Measurements from ENCODE around the gene KEAP1.
"Not testable (repeated sequence)": the region's sequence is repeated elsewhere in the genome, so short reads cannot be mapped to it uniquely, and the experiment has no call there.

DNA sequence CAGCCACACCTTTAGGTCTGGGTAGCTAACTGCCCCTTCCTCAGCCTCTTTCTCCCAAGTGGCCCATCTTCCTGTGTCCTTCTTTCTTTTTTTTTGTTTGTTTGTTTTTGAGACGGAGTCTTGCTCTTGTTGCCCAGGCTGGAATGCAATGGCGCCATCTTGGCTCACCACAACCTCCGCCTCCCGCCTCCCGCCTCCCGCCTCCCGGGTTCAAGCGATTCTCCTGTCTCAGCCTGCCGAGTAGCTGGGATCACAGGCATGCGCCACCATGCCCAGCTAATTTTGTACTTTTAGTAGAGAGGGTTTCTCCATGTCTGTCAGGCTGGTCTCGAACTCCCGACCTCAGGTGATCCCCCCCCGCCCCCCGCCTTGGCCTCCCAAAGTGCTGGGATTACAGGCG, 41.1 kb downstream of the KEAP1 start:
- TF ChIP-seq, protein P1, sequence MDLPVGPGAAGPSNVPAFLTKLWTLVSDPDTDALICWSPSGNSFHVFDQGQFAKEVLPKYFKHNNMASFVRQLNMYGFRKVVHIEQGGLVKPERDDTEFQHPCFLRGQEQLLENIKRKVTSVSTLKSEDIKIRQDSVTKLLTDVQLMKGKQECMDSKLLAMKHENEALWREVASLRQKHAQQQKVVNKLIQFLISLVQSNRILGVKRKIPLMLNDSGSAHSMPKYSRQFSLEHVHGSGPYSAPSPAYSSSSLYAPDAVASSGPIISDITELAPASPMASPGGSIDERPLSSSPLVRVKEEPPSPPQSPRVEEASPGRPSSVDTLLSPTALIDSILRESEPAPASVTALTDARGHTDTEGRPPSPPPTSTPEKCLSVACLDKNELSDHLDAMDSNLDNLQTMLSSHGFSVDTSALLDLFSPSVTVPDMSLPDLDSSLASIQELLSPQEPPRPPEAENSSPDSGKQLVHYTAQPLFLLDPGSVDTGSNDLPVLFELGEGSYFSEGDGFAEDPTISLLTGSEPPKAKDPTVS (IDR thresholded peaks at IDR 0.05; ENCODE audit: low read depth, low read length), result not testable (repeated sequence)
- not testable (repeated sequence) for TF ChIP-seq POLR2A (IDR thresholded peaks at IDR 0.05; ENCODE audit: low read depth, low read length); SIN3A (IDR thresholded peaks at IDR 0.05; ENCODE audit: low read depth, low read length); EZH2 (IDR thresholded peaks at IDR 0.05; ENCODE audit: borderline replicate concordance, control insufficient read depth, low read depth, low read length); RBBP5 (conservative IDR thresholded peaks at IDR 0.05); RCOR1 (conservative IDR thresholded peaks at IDR 0.05; ENCODE audit: low read depth, low read length); JUND (IDR thresholded peaks at IDR 0.05; ENCODE audit: low read depth, low read length); CHD1 (IDR thresholded peaks at IDR 0.05; ENCODE audit: low read depth, low read length); KDM1A (IDR thresholded peaks at IDR 0.05; ENCODE audit: borderline replicate concordance)
- TF ChIP-seq, protein P2, sequence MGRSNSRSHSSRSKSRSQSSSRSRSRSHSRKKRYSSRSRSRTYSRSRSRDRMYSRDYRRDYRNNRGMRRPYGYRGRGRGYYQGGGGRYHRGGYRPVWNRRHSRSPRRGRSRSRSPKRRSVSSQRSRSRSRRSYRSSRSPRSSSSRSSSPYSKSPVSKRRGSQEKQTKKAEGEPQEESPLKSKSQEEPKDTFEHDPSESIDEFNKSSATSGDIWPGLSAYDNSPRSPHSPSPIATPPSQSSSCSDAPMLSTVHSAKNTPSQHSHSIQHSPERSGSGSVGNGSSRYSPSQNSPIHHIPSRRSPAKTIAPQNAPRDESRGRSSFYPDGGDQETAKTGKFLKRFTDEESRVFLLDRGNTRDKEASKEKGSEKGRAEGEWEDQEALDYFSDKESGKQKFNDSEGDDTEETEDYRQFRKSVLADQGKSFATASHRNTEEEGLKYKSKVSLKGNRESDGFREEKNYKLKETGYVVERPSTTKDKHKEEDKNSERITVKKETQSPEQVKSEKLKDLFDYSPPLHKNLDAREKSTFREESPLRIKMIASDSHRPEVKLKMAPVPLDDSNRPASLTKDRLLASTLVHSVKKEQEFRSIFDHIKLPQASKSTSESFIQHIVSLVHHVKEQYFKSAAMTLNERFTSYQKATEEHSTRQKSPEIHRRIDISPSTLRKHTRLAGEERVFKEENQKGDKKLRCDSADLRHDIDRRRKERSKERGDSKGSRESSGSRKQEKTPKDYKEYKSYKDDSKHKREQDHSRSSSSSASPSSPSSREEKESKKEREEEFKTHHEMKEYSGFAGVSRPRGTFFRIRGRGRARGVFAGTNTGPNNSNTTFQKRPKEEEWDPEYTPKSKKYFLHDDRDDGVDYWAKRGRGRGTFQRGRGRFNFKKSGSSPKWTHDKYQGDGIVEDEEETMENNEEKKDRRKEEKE (IDR thresholded peaks at IDR 0.05), result not testable (repeated sequence)
- TF ChIP-seq, protein P3, sequence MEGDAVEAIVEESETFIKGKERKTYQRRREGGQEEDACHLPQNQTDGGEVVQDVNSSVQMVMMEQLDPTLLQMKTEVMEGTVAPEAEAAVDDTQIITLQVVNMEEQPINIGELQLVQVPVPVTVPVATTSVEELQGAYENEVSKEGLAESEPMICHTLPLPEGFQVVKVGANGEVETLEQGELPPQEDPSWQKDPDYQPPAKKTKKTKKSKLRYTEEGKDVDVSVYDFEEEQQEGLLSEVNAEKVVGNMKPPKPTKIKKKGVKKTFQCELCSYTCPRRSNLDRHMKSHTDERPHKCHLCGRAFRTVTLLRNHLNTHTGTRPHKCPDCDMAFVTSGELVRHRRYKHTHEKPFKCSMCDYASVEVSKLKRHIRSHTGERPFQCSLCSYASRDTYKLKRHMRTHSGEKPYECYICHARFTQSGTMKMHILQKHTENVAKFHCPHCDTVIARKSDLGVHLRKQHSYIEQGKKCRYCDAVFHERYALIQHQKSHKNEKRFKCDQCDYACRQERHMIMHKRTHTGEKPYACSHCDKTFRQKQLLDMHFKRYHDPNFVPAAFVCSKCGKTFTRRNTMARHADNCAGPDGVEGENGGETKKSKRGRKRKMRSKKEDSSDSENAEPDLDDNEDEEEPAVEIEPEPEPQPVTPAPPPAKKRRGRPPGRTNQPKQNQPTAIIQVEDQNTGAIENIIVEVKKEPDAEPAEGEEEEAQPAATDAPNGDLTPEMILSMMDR (IDR thresholded peaks at IDR 0.05 in 2 of 3, conservative IDR thresholded peaks at IDR 0.05 in 1 of 3; ENCODE audit: control insufficient read depth in 2 of 3, extremely low read depth in 1 of 3, insufficient read depth in 1 of 3, low read depth in 3 of 3, low read length in 3 of 3), result not testable (repeated sequence)
- TF ChIP-seq, protein P4, sequence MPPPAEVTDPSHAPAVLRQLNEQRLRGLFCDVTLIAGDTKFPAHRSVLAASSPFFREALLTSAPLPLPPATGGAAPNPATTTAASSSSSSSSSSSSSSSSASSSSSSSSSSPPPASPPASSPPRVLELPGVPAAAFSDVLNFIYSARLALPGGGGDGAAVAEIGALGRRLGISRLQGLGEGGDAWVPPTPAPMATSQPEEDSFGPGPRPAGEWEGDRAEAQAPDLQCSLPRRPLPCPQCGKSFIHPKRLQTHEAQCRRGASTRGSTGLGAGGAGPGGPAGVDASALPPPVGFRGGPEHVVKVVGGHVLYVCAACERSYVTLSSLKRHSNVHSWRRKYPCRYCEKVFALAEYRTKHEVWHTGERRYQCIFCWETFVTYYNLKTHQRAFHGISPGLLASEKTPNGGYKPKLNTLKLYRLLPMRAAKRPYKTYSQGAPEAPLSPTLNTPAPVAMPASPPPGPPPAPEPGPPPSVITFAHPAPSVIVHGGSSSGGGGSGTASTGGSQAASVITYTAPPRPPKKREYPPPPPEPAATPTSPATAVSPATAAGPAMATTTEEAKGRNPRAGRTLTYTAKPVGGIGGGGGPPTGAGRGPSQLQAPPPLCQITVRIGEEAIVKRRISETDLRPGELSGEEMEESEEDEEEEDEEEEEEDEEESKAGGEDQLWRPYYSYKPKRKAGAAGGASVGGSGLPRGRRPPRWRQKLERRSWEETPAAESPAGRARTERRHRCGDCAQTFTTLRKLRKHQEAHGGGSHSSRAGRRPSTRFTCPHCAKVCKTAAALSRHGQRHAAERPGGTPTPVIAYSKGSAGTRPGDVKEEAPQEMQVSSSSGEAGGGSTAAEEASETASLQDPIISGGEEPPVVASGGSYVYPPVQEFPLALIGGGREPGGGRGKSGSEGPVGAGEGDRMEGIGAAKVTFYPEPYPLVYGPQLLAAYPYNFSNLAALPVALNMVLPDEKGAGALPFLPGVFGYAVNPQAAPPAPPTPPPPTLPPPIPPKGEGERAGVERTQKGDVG (CRISPR knock-in tag; IDR thresholded peaks at IDR 0.05), result not testable (repeated sequence)
- TF ChIP-seq, protein P5, sequence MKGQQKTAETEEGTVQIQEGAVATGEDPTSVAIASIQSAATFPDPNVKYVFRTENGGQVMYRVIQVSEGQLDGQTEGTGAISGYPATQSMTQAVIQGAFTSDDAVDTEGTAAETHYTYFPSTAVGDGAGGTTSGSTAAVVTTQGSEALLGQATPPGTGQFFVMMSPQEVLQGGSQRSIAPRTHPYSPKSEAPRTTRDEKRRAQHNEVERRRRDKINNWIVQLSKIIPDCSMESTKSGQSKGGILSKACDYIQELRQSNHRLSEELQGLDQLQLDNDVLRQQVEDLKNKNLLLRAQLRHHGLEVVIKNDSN (IDR thresholded peaks at IDR 0.05; ENCODE audit: borderline replicate concordance, extremely low read length, insufficient read depth, low read depth, low read length), result not testable (repeated sequence)
- TF ChIP-seq, protein P6, sequence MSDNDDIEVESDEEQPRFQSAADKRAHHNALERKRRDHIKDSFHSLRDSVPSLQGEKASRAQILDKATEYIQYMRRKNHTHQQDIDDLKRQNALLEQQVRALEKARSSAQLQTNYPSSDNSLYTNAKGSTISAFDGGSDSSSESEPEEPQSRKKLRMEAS (IDR thresholded peaks at IDR 0.05; ENCODE audit: low read depth, low read length), result not testable (repeated sequence)

All from GM12878 (cell line).